HEK293T (cell line): ENCODE results near the gene HS3ST3A1.

Source experiments
- ARNT ChIP-seq: fragments of 450-650 bp; IDR thresholded peaks from 2 replicates; pipeline ENCODE4 v1.6.1; 2017; ENCODE audit warnings: mild to moderate bottlenecking
- BHLHE40 ChIP-seq: fragments of 450-650 bp; IDR thresholded peaks from 2 replicates; pipeline ENCODE4 v1.6.1; 2016; ENCODE audit warnings: mild to moderate bottlenecking, moderate library complexity, borderline replicate concordance
- CTBP1 ChIP-seq: fragments of 450-650 bp; IDR thresholded peaks from 2 replicates; pipeline ENCODE4 v1.6.1; 2016; ENCODE audit warnings: borderline replicate concordance
- ELF4 ChIP-seq: fragments of 450-650 bp; IDR thresholded peaks from 2 replicates; pipeline ENCODE4 v1.6.1; 2017; ENCODE audit warnings: antibody characterized with exemption
- FOXA1 ChIP-seq: fragments of 450-650 bp; IDR thresholded peaks from 2 replicates; pipeline ENCODE4 v1.6.1; 2016; ENCODE audit warnings: mild to moderate bottlenecking
- HDGF ChIP-seq: fragments of 450-650 bp; IDR thresholded peaks from 2 replicates; pipeline ENCODE4 v1.6.1; 2017; ENCODE audit warnings: antibody characterized with exemption, borderline replicate concordance
- LEF1 ChIP-seq: fragments of 450-650 bp; IDR thresholded peaks from 2 replicates; pipeline ENCODE4 v1.6.1; 2017; ENCODE audit warnings: mild to moderate bottlenecking, borderline replicate concordance
- SP1 ChIP-seq: fragments of 450-650 bp; IDR thresholded peaks from 2 replicates; pipeline ENCODE4 v1.6.1; 2017
- SUZ12 ChIP-seq: fragments of 450-650 bp; IDR thresholded peaks from 2 replicates; pipeline ENCODE4 v1.6.1; 2016; ENCODE audit warnings: mild to moderate bottlenecking
- TARDBP ChIP-seq: fragments of 450-650 bp; IDR thresholded peaks from 2 replicates; pipeline ENCODE4 v1.6.1; 2016
- ZNF384 ChIP-seq: fragments of 450-650 bp; IDR thresholded peaks from 2 replicates; pipeline ENCODE4 v1.6.1; 2016

GRCh38 chr17:13531721-13532120, 70.0 kb downstream of the HS3ST3A1 start:
- TF ChIP-seq ZNF384 (no peak), SP1 (no peak), FOXA1 (no peak), SUZ12 (no peak), ARNT (no peak), LEF1 (no peak), BHLHE40 (no peak), ELF4 (no peak), HDGF (no peak), TARDBP (no peak), CTBP1 (no peak)
